ENCODE results near the gene C1QTNF6. TPM values are rescaled to one million over a fixed set of nuclear protein-coding genes. Genes with fewer than 3 reads are reported as not detected.

Gene C1QTNF6
- total and polyA plus RNA-seq, 10 of the 15 experiments (the other 5 are each of a cell fraction or from before 2014, with no cell fraction given) = 0.16 to 4.1 (median 1.3) TPM

GRCh38 chr22:37202001-37202555 lies 14.0 kb upstream of the C1QTNF6 start:
- 96% methylated on average over 5 of the region's 5 CpGs for WGBS (ENCODE audit: insufficient coverage, insufficient replicate concordance, low lambda C conversion rate, missing lambda C conversion rate)
- Histone ChIP-seq H3K79me2 (ENCODE audit: control insufficient read depth, insufficient read depth, low read length) (peaks cover 5% of the 10 kb centered on the region), H3K4me3 (no peak overlapping the region), H2AFZ (ENCODE audit: control insufficient read depth, low read depth, low read length) (no peak overlapping the region), H3K4me1 (ENCODE audit: control insufficient read depth, insufficient read depth, low read length) (peaks cover 31% of the 10 kb centered on the region), H3K27me3 (replicated peaks in 1 of 2; ENCODE audit: control insufficient read depth in 2 of 2, insufficient read depth in 2 of 2, low read length in 1 of 2) (no peaks in the 10 kb centered on the region), H3K4me2 (ENCODE audit: control insufficient read depth, insufficient read depth) (no peak overlapping the region), H4K20me1 (ENCODE audit: control insufficient read depth, insufficient read depth) (no peaks in the 10 kb centered on the region), H3K27ac (ENCODE audit: control insufficient read depth, insufficient read depth) (no peak overlapping the region), H3K36me3 (ENCODE audit: control insufficient read depth in 2 of 2, insufficient read depth in 2 of 2, low read length in 1 of 2) (no peaks in the 10 kb centered on the region), H3K9me3 (replicated peaks; ENCODE audit: control insufficient read depth, insufficient read depth, low read length) (no peaks in the 10 kb centered on the region), H3K9ac (ENCODE audit: control insufficient read depth, insufficient read depth, low read length) (no peak overlapping the region)
- ATAC-seq (no peak), FAIRE-seq (no peak), DNase-seq (ENCODE audit: low read depth, low spot score) (no peak)
- in situ Hi-C loops (cut with MboI) = loop anchor here (25.0 kb wide), 1 partner anchor 1815 kb away; the partner anchor contains the start of gene HMOX1
- CTCF ChIA-PET = interaction anchor here (1.1 to 5.7 kb wide), 10 partner anchors 8 to 108 kb away, joined by 3 to 111 read pairs (median 12); partner anchors contain the start of gene RAC2
- RAD21 ChIA-PET (ENCODE audit: unreplicated experiment) = interaction anchor here (2.3 to 7.1 kb wide), 6 partner anchors 14 to 58 kb away, joined by 11 to 104 read pairs (median 50); partner anchors contain the start of gene RAC2
- POLR2A ChIA-PET = interaction anchor here (1.6 to 5.0 kb wide), 5 partner anchors 16 to 81 kb away, joined by 4 to 55 read pairs (median 20); partner anchors contain the start of gene RAC2
- intact Hi-C loops (cut with micrococcal nuclease; ENCODE audit: unreplicated experiment) = no loop called here
- SMC1A ChIA-PET (ENCODE audit: uncharacterized antibody, unreplicated experiment) = interaction anchor here (1.3 to 6.9 kb wide), 5 partner anchors 16 to 65 kb away, joined by 4 to 84 read pairs (median 52); partner anchors contain the start of gene RAC2
- BruUV-seq (replicated peaks) = no TSS peak
- TF ChIP-seq EGR1 (IDR thresholded peaks at IDR 0.05; ENCODE audit: borderline replicate concordance in 1 of 2, low read depth in 2 of 2, low read length in 2 of 2) (no peak), SMARCA5 (IDR thresholded peaks at IDR 0.05) (no peak), SRF (IDR thresholded peaks at IDR 0.05; ENCODE audit: low read depth in 2 of 2, low read length in 2 of 2) (no peak), JUND (IDR thresholded peaks at IDR 0.05; ENCODE audit: low read depth, low read length) (no peak), BRCA1 (IDR thresholded peaks at IDR 0.05; ENCODE audit: low read depth, low read length) (no peak), TAF1 (IDR thresholded peaks at IDR 0.05; ENCODE audit: borderline replicate concordance, low read depth, low read length) (no peak), ZBTB33 (IDR thresholded peaks at IDR 0.05) (no peak), RFX5 (IDR thresholded peaks at IDR 0.05; ENCODE audit: low read depth, low read length) (no peak), MEF2A (IDR thresholded peaks at IDR 0.05; ENCODE audit: insufficient read depth, low read depth, low read length) (no peak), FOXK2 (IDR thresholded peaks at IDR 0.05) (no peak)
- TF ChIP-seq, protein P1, sequence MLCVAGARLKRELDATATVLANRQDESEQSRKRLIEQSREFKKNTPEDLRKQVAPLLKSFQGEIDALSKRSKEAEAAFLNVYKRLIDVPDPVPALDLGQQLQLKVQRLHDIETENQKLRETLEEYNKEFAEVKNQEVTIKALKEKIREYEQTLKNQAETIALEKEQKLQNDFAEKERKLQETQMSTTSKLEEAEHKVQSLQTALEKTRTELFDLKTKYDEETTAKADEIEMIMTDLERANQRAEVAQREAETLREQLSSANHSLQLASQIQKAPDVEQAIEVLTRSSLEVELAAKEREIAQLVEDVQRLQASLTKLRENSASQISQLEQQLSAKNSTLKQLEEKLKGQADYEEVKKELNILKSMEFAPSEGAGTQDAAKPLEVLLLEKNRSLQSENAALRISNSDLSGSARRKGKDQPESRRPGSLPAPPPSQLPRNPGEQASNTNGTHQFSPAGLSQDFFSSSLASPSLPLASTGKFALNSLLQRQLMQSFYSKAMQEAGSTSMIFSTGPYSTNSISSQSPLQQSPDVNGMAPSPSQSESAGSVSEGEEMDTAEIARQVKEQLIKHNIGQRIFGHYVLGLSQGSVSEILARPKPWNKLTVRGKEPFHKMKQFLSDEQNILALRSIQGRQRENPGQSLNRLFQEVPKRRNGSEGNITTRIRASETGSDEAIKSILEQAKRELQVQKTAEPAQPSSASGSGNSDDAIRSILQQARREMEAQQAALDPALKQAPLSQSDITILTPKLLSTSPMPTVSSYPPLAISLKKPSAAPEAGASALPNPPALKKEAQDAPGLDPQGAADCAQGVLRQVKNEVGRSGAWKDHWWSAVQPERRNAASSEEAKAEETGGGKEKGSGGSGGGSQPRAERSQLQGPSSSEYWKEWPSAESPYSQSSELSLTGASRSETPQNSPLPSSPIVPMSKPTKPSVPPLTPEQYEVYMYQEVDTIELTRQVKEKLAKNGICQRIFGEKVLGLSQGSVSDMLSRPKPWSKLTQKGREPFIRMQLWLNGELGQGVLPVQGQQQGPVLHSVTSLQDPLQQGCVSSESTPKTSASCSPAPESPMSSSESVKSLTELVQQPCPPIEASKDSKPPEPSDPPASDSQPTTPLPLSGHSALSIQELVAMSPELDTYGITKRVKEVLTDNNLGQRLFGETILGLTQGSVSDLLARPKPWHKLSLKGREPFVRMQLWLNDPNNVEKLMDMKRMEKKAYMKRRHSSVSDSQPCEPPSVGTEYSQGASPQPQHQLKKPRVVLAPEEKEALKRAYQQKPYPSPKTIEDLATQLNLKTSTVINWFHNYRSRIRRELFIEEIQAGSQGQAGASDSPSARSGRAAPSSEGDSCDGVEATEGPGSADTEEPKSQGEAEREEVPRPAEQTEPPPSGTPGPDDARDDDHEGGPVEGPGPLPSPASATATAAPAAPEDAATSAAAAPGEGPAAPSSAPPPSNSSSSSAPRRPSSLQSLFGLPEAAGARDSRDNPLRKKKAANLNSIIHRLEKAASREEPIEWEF (IDR thresholded peaks at IDR 0.05; ENCODE audit: insufficient replicate concordance, low read depth, low read length) = no peak
- TF ChIP-seq, protein P2, sequence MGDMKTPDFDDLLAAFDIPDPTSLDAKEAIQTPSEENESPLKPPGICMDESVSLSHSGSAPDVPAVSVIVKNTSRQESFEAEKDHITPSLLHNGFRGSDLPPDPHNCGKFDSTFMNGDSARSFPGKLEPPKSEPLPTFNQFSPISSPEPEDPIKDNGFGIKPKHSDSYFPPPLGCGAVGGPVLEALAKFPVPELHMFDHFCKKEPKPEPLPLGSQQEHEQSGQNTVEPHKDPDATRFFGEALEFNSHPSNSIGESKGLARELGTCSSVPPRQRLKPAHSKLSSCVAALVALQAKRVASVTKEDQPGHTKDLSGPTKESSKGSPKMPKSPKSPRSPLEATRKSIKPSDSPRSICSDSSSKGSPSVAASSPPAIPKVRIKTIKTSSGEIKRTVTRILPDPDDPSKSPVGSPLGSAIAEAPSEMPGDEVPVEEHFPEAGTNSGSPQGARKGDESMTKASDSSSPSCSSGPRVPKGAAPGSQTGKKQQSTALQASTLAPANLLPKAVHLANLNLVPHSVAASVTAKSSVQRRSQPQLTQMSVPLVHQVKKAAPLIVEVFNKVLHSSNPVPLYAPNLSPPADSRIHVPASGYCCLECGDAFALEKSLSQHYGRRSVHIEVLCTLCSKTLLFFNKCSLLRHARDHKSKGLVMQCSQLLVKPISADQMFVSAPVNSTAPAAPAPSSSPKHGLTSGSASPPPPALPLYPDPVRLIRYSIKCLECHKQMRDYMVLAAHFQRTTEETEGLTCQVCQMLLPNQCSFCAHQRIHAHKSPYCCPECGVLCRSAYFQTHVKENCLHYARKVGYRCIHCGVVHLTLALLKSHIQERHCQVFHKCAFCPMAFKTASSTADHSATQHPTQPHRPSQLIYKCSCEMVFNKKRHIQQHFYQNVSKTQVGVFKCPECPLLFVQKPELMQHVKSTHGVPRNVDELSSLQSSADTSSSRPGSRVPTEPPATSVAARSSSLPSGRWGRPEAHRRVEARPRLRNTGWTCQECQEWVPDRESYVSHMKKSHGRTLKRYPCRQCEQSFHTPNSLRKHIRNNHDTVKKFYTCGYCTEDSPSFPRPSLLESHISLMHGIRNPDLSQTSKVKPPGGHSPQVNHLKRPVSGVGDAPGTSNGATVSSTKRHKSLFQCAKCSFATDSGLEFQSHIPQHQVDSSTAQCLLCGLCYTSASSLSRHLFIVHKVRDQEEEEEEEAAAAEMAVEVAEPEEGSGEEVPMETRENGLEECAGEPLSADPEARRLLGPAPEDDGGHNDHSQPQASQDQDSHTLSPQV (IDR thresholded peaks at IDR 0.05) = no peak

Measured in GM12878 (cell line).